Brain microvascular endothelial cell (primary cell): ENCODE results near the gene KBTBD13.
"Not testable (repeated sequence)": the region's sequence is repeated elsewhere in the genome, so short reads cannot be mapped to it uniquely, and the experiment has no call there.

Experiments
- DNase-seq: peaks from one replicate; pipeline ENCODE4 v3.0.0-alpha.2; 2020
- H3K27ac ChIP-seq: fragments of 250-450 bp; sonication (Bioruptor Pico); 2 replicates; pipeline ENCODE4 v1.5.1; 2020; ENCODE audit warnings: mild to moderate bottlenecking, moderate library complexity
- H3K27me3 ChIP-seq: fragments of 250-450 bp; sonication (Bioruptor Pico); replicated peaks from 2 replicates; pipeline ENCODE4 v1.5.1; 2020; ENCODE audit warnings: mild to moderate bottlenecking
- H3K36me3 ChIP-seq: fragments of 250-450 bp; sonication (Bioruptor Pico); replicated peaks from 2 replicates; pipeline ENCODE4 v1.5.1; 2020; ENCODE audit warnings: mild to moderate bottlenecking
- H3K4me3 ChIP-seq: 2 replicates; pipeline ENCODE4 v1.5.1; 2011; ENCODE audit warnings: low read depth, mild to moderate bottlenecking, control low read depth, low read length, moderate library complexity
- in situ Hi-C: cut with HindIII; loops from 2 replicates; pipeline ENCODE4 v1.10.0; 2017; ENCODE audit warnings: low sequenced_read_pairs, low pct_ligation_motif_present
- TF ChIP-seq, protein P1 (sequence below): IDR thresholded peaks from 2 replicates; pipeline ENCODE4 v1.5.1; 2011; ENCODE audit warnings: low read depth, mild to moderate bottlenecking, moderate library complexity, low read length, control low read depth, inconsistent platforms; ENCODE audit errors: missing control alignments

Gene KBTBD13

DNA sequence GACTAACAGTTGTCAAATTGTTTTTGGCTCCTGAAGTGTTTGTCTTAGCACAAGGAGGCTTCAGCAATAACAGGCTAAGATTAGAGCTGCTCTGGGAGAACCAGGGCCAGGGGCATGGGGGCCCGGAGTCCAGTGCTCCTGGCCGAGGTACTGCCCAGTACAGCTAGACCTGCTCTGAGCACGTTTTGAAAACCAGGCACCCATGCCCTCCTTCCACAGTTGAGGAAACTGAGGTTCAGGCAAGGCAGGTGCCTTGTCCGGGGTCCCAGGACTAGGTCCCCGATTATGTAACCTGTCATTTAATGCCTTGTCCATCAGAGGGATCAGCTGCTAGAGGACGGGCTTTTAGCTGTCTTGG, 19.2 kb downstream of the KBTBD13 start:
- no peak overlapping the region for H3K27ac ChIP-seq
- no peaks in the 10 kb centered on the region for H3K27me3 ChIP-seq
- TF ChIP-seq, protein P1, sequence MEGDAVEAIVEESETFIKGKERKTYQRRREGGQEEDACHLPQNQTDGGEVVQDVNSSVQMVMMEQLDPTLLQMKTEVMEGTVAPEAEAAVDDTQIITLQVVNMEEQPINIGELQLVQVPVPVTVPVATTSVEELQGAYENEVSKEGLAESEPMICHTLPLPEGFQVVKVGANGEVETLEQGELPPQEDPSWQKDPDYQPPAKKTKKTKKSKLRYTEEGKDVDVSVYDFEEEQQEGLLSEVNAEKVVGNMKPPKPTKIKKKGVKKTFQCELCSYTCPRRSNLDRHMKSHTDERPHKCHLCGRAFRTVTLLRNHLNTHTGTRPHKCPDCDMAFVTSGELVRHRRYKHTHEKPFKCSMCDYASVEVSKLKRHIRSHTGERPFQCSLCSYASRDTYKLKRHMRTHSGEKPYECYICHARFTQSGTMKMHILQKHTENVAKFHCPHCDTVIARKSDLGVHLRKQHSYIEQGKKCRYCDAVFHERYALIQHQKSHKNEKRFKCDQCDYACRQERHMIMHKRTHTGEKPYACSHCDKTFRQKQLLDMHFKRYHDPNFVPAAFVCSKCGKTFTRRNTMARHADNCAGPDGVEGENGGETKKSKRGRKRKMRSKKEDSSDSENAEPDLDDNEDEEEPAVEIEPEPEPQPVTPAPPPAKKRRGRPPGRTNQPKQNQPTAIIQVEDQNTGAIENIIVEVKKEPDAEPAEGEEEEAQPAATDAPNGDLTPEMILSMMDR: no peak
- DNase-seq: no peak
- H3K4me3 ChIP-seq: no peak overlapping the region
- in situ Hi-C loops: no loop called here
- peaks cover 6% of the 10 kb centered on the region for H3K36me3 ChIP-seq

DNA sequence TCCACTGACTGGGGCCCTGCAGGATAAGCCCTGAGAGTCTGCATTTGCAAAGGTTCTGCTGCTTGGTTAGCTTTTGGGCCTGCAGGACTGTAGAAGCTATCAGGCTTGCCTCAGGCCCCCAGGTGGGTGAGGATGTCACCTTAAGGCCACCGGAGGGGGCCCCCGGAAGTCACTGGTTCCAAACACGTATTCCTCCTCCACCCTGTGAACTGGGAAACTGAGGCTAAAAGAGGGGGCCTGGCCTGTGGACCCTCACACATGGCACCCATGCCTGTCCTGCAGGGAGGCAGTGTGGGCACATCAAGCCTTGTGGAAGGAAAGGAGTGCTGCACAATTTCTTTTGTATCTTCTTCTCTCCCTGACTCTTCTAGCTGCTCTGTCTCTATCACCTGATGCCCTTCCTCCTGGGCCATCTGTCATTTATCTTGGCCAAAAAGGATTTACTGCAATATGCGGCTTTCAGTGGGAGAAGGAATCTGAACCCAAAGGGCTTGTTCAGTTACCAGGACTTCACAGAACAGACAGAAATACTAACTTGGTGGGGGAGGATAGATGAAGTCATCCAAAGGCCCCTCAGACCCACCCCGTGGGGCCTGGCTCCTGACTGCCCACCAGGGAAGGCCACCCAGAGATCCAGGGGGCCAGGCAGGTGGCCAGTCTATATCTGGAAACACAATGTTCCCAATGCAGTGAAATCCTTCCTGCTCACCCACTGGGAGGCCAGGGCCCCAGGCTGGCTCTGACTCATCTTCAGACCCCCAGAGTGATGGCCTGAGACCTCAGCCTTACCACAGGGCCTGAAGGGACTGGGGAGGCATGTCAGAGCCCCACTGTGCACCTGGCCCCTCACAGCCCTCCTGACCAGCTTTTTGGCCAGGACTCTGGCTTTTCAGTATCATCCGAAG, 20.2 kb downstream of the KBTBD13 start:
- in situ Hi-C loops: no loop called here
- Histone ChIP-seq H3K27ac (no peak overlapping the region), H3K36me3 (peaks cover 6% of the 10 kb centered on the region), H3K27me3 (no peaks in the 10 kb centered on the region), H3K4me3 (no peak overlapping the region)
- DNase-seq: no peak
- TF ChIP-seq, protein P1: no peak

DNA sequence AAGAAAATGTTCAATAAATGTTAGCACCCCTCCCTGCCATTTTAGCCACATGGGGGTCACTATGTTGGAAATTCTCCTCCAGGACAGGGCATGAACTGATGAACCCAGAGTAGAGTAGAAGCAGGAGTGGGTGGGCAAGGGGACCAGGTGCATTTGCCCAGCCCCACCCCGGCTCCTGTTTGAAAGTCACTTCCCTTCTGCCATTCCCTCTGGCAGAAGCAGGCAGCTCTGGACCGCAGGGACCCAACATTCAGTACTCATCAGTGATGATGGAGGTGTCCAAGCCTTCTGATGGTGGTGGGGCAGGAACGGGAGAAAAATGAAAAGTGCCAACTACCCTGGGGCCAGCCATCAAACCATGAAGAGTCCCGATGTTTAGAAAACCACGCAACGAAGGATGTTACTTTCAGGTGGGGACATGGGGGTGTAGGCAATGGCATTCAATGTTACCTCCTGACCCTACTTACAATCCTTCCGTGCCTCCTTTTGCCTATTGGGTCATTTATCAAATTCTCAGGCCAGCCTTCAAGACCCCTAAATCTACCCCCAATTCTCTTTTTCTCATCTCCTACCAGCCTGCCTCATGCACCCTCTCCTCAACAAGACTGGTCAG, 21.2 kb downstream of the KBTBD13 start:
- DNase-seq: no peak
- TF ChIP-seq, protein P1: no peak
- in situ Hi-C loops: no loop called here
- no peaks in the 10 kb centered on the region for H3K27me3 ChIP-seq
- H3K4me3 ChIP-seq: no peak overlapping the region
- H3K36me3 ChIP-seq: peaks cover 9% of the 10 kb centered on the region
- no peak overlapping the region for H3K27ac ChIP-seq

DNA sequence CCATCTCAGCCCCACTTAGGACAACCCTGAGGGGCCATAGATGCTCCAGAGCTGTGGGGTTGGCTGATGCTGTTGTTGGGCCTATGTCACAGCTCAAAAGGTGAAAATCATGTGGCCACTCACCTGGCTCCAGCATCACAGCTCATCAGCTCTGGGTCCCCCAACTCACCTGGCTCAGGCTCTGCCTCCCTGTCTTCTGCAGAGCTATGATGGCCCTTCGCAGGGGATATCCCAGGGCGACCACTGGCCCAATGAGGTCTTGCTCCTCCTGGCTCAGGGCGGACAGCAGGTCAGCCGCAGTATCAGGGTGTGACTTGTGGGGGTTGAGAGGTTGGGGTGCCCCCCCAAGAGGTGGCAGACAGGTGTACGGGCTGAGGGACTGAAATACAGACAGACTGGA, 22.8 kb downstream of the KBTBD13 start:
- TF ChIP-seq, protein P1: no peak
- Histone ChIP-seq H3K27me3 (no peaks in the 10 kb centered on the region), H3K4me3 (no peak overlapping the region), H3K36me3 (peaks cover 9% of the 10 kb centered on the region), H3K27ac (no peak overlapping the region)
- in situ Hi-C loops: no loop called here
- DNase-seq: no peak

DNA sequence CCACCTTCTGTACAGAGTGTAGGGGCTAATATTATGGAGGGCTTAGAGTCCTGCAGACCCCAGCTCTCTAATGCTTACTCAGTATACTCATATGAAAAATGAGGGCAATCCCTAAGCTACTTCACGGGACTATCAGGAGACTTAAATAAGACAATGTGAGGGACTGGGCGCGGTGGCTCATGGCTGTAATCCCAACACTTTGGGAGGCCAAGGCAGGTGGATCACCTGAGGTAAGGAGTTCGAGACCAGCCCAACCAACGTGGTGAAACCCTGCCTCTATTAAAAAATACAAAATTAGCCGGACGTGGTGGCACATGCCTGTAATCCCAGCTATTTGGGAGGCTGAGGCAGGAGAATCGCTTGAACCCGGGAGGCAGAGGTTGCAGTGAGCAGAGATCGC, 23.3 kb downstream of the KBTBD13 start:
- H3K4me3 ChIP-seq, H3K27me3 ChIP-seq, H3K36me3 ChIP-seq, in situ Hi-C loops, DNase-seq, H3K27ac ChIP-seq: not testable (repeated sequence)

DNA sequence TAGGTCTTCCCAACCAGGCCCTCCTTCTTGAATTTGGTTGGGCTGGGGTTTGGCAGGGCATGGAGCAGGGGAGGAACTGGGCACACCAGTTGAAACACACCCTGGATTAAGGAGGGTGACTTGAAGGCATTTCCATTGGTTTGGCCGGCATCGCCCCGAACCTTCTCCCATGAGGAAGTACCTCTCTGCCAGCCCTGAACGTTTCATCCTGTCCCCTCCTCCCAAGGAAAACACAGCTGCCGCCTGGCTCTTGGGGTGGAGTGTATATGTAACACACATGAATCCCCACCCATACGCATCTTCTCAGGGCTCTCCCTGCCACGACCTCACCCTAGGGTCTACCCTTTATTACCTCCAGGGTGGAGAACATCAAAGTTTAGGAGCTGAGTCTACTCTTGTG, 23.9 kb downstream of the KBTBD13 start:
- in situ Hi-C loops: no loop called here
- TF ChIP-seq, protein P1: no peak
- Histone ChIP-seq H3K36me3 (peaks cover 12% of the 10 kb centered on the region), H3K27ac (no peak overlapping the region), H3K27me3 (no peaks in the 10 kb centered on the region), H3K4me3 (no peak overlapping the region)
- DNase-seq: no peak
